ENCODE measurements around the gene OSCAR. TPM values are rescaled to one million over a fixed set of nuclear protein-coding genes. Genes with fewer than 3 reads are reported as not detected.

The OSCAR gene
- total RNA-seq, 1 donor from 2014 or later: 59.5 TPM

GRCh38 chr19:54084410-54084809, 16.2 kb downstream of the OSCAR start:
- TF ChIP-seq, protein P1, sequence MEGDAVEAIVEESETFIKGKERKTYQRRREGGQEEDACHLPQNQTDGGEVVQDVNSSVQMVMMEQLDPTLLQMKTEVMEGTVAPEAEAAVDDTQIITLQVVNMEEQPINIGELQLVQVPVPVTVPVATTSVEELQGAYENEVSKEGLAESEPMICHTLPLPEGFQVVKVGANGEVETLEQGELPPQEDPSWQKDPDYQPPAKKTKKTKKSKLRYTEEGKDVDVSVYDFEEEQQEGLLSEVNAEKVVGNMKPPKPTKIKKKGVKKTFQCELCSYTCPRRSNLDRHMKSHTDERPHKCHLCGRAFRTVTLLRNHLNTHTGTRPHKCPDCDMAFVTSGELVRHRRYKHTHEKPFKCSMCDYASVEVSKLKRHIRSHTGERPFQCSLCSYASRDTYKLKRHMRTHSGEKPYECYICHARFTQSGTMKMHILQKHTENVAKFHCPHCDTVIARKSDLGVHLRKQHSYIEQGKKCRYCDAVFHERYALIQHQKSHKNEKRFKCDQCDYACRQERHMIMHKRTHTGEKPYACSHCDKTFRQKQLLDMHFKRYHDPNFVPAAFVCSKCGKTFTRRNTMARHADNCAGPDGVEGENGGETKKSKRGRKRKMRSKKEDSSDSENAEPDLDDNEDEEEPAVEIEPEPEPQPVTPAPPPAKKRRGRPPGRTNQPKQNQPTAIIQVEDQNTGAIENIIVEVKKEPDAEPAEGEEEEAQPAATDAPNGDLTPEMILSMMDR (IDR thresholded peaks at IDR 0.05): no peak
- ATAC-seq: no peak
- Histone ChIP-seq H3K9me3 (peaks cover 4% of the 10 kb centered on the region), H3K4me1 (no peaks in the 10 kb centered on the region), H3K27me3 (no peaks in the 10 kb centered on the region), H3K4me3 (no peak overlapping the region), H3K36me3 (no peaks in the 10 kb centered on the region), H3K27ac (no peak overlapping the region)
- no peak for DNase-seq
- intact Hi-C loops (cut with DNase I): no loop called here

GRCh38 chr19:54081032-54081431, 19.6 kb downstream of the OSCAR start, which contains the start of gene TARM1:
Gene TARM1, minus strand, starts transcription at chr19:54081365. Its CDS starts 25 bp downstream, at chr19:54081340.
- TF ChIP-seq, protein P1 (IDR thresholded peaks at IDR 0.05): no peak
- no peak for ATAC-seq
- Histone ChIP-seq H3K36me3 (no peaks in the 10 kb centered on the region), H3K4me3 (no peak within 1 kb of the TSS), H3K27me3 (no peaks in the 10 kb centered on the region), H3K4me1 (no peaks in the 10 kb centered on the region), H3K27ac (no peak within 1 kb of the TSS), H3K9me3 (peaks cover 4% of the 10 kb centered on the region)
- no peak for DNase-seq
- intact Hi-C loops (cut with DNase I): no loop called here

DNA sequence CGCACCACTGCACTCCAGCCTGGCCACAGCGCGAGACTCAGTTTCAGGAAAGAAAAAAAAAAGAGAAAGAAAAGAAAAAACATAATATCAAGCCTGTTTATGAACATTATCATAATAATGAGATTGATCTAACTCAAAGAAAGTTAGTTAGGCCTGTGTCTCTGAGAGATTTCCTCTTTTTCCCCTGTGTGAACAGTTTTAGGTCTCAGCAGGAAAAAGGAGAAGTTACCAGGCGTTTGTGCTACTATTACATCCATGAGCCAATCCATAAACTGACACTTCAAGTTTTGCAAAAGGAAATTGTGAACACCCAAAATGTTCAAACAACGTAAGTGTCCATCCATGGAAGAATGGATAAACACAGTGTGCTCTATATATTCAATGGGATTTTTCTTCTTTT, 23.3 kb downstream of the OSCAR start:
- TF ChIP-seq, protein P1 (IDR thresholded peaks at IDR 0.05): no peak
- Histone ChIP-seq H3K27ac (no peak overlapping the region), H3K9me3 (no peaks in the 10 kb centered on the region), H3K4me1 (no peaks in the 10 kb centered on the region), H3K36me3 (no peaks in the 10 kb centered on the region), H3K4me3 (no peak overlapping the region), H3K27me3 (no peaks in the 10 kb centered on the region)
- peak; percentile 74 for ATAC-seq
- intact Hi-C loops (cut with DNase I): no loop called here
- no peak for DNase-seq

- DNase-seq: no peak
- TF ChIP-seq, protein P1 (IDR thresholded peaks at IDR 0.05): no peak
- intact Hi-C loops (cut with DNase I): no loop called here
- no peaks in the 10 kb centered on the region for H3K4me1 ChIP-seq
- no peak for ATAC-seq
- H3K27ac ChIP-seq: no peak overlapping the region
- H3K4me3 ChIP-seq: no peak overlapping the region
- no peaks in the 10 kb centered on the region for H3K36me3 ChIP-seq
- H3K9me3 ChIP-seq: no peaks in the 10 kb centered on the region
- H3K27me3 ChIP-seq: no peaks in the 10 kb centered on the region
These were observed 25.8 kb downstream of the OSCAR start for GRCh38 chr19:54074851-54075250.

DNA sequence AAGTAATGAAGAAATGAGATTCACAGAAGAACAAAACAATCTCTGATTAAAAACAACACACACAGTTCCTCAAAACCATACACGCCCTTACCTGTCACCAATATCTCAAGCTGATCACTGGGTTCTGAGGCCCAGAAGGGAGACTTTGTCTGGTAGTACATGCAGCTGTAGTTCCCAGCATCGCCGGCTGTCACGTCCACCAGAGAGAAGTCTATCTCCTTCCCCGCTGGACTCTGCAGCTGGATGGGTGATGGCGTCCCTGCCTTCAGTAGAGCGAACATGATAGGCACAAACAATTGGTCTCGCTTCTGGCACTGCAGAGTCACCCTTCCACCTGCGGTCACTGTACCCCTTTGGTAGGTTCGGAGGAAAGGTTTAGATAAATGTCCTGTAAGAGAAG, 26.8 kb downstream of the OSCAR start:
- Histone ChIP-seq H3K36me3 (no peaks in the 10 kb centered on the region), H3K4me3 (no peak overlapping the region), H3K27ac (no peak overlapping the region), H3K9me3 (no peaks in the 10 kb centered on the region), H3K4me1 (no peaks in the 10 kb centered on the region), H3K27me3 (no peaks in the 10 kb centered on the region)
- DNase-seq (no peak), ATAC-seq (no peak)
- TF ChIP-seq, protein P1 (IDR thresholded peaks at IDR 0.05): no peak
- intact Hi-C loops (cut with DNase I): no loop called here

DNA sequence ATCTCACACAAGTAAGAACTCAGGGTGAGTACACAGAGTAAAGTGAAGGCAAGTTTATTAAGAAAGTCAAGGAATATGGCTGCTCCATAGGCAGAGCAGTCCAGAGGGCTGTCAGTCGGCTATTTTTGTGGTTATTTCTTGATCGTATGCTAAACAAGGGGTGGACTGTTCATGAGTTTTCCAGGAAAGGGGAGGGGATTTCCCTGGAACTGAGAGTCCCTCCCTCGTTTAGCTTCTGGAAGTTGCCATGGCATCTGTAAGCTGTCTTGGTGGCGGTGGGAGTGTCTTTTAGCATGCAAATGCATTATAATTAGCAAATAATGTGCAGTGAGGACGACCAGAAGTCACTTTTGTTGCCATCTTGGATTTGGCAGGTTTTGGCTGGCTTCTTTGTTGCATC, 31.1 kb downstream of the OSCAR start:
- Histone ChIP-seq H3K4me3 (no peak overlapping the region), H3K4me1 (no peaks in the 10 kb centered on the region), H3K27me3 (no peaks in the 10 kb centered on the region), H3K9me3 (no peaks in the 10 kb centered on the region), H3K36me3 (no peaks in the 10 kb centered on the region), H3K27ac (no peak overlapping the region)
- no peak for DNase-seq
- ATAC-seq: no peak
- intact Hi-C loops (cut with DNase I): no loop called here
- TF ChIP-seq, protein P1 (IDR thresholded peaks at IDR 0.05): no peak
